ENCODE measurements around the gene FECH.

DNA sequence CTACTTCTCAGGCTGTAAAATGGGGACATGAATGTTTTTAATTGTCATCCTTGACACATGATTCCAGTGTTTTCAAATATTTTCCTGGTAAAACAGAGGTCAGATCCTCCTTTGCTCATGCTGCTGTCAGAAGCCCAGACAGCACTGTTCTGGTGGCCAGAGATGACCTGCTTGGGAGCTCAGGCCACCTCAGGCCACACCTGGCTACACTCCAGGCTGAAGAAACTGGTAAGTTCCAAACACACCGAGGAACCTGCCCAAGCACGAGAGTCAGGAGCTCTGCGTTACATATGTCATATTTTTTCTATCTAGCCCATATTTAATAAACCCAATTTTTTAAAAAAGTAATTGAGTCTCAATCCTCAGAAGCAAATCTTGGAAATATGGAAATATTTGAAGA is 47.9 kb downstream of the FECH start:
- TF ChIP-seq MYC (IDR thresholded peaks at IDR 0.05; ENCODE audit: insufficient read depth, insufficient read length, insufficient replicate concordance, low read length, severe bottlenecking) (no peak), EGR1 (IDR thresholded peaks at IDR 0.05; ENCODE audit: borderline replicate concordance in 1 of 2, low read depth in 2 of 2, low read length in 2 of 2) (no peak), ZNF592 (IDR thresholded peaks at IDR 0.05) (no peak), FOXK2 (IDR thresholded peaks at IDR 0.05) (no peak), RAD21 (IDR thresholded peaks at IDR 0.05; ENCODE audit: insufficient read depth, low read depth, low read length) (no peak), NKRF (conservative IDR thresholded peaks at IDR 0.05) (no peak), HDAC2 (IDR thresholded peaks at IDR 0.05) (no peak), GABPA (IDR thresholded peaks at IDR 0.05; ENCODE audit: low read depth) (no peak), ZNF207 (IDR thresholded peaks at IDR 0.05; ENCODE audit: borderline replicate concordance) (no peak)

Data from GM12878 (cell line).